RWPE2 (cell line): ENCODE measurements around the gene RHOT2.

Experiments
- ATAC-seq: fragments of 200-7000 bp; cut with Tn5 transposase; 3 replicates; pipeline ENCODE4 v1.9.1; 2021; ENCODE audit warnings: low read depth
- DNase-seq: peaks from one replicate; pipeline ENCODE4 v3.0.0-alpha.2; 2020; ENCODE audit warnings: low spot score
- H3K27ac ChIP-seq: fragments of 450-650 bp; 2 replicates; pipeline ENCODE4 v1.5.1; 2017; ENCODE audit warnings: mild to moderate bottlenecking; ENCODE audit not compliant: poor library complexity, severe bottlenecking
- H3K27me3 ChIP-seq: fragments of 250-450 bp; sonication (Bioruptor Pico); 2 replicates; pipeline ENCODE4 v1.5.1; 2021; ENCODE audit warnings: mild to moderate bottlenecking, moderate library complexity; ENCODE audit not compliant: insufficient read depth, poor library complexity, severe bottlenecking
- H3K36me3 ChIP-seq: fragments of 250-450 bp; sonication (Bioruptor Pico); 2 replicates; pipeline ENCODE4 v1.5.1; 2020; ENCODE audit warnings: low read depth, mild to moderate bottlenecking, moderate library complexity
- H3K4me1 ChIP-seq: fragments of 250-450 bp; sonication (Bioruptor Pico); 2 replicates; pipeline ENCODE4 v1.5.1; 2021; ENCODE audit warnings: mild to moderate bottlenecking, moderate library complexity; ENCODE audit not compliant: insufficient read depth, poor library complexity, severe bottlenecking
- H3K4me3 ChIP-seq: fragments of 250-450 bp; sonication (Bioruptor Pico); 2 replicates; pipeline ENCODE4 v1.5.1; 2021; ENCODE audit warnings: mild to moderate bottlenecking, moderate library complexity; ENCODE audit not compliant: severe bottlenecking
- H3K9me3 ChIP-seq: fragments of 250-450 bp; sonication (Bioruptor Pico); 2 replicates; pipeline ENCODE4 v1.5.1; 2021; ENCODE audit warnings: mild to moderate bottlenecking, moderate library complexity; ENCODE audit not compliant: severe bottlenecking
- CTCF ChIP-seq: fragments of 450-650 bp; IDR thresholded peaks from one replicate; pipeline ENCODE4 v1.5.1; 2017; ENCODE audit warnings: mild to moderate bottlenecking, moderate library complexity; ENCODE audit not compliant: poor library complexity, severe bottlenecking

RHOT2 gene

GRCh38 chr16:647173-647902, 20.6 kb upstream of the RHOT2 start:
- H3K36me3 ChIP-seq, result peaks cover 3% of the 10 kb centered on the region; the same call in 1 of the 2 replicates
- H3K4me3 ChIP-seq, result no peak overlapping the region
- no peak for TF ChIP-seq CTCF
- peak overlapping the region; percentile 79 for H3K27ac ChIP-seq
- ATAC-seq (no peak), DNase-seq (no peak)
- H3K9me3 ChIP-seq, result no peaks in the 10 kb centered on the region
- peaks cover 18% of the 10 kb centered on the region for H3K4me1 ChIP-seq
- H3K27me3 ChIP-seq, result no peaks in the 10 kb centered on the region

- peak overlapping the region; percentile 79 for H3K27ac ChIP-seq
- no peak for DNase-seq
- H3K9me3 ChIP-seq, result no peaks in the 10 kb centered on the region
- H3K4me3 ChIP-seq, result peak overlapping the region; percentile 70
- peaks cover 18% of the 10 kb centered on the region for H3K4me1 ChIP-seq
- no peaks in the 10 kb centered on the region for H3K27me3 ChIP-seq
- peak; percentile 77 for TF ChIP-seq CTCF
- H3K36me3 ChIP-seq, result peaks cover 7% of the 10 kb centered on the region; the same call in 1 of the 2 replicates
- ATAC-seq, result peak; percentile 6
Measured at GRCh38 chr16:648071-648780, 19.7 kb upstream of the RHOT2 start.

GRCh38 chr16:648781-649589, 18.9 kb upstream of the RHOT2 start, which contains the start of gene WDR90:
WDR90 (plus strand) TSS chr16:649365; CDS start chr16:649417, 52 bp downstream.
- Histone ChIP-seq H3K36me3 (peaks cover 7% of the 10 kb centered on the region; the same call in 1 of the 2 replicates), H3K4me3 (peak within 1 kb of the TSS; percentile 70), H3K4me1 (peaks cover 18% of the 10 kb centered on the region), H3K27me3 (no peaks in the 10 kb centered on the region), H3K9me3 (no peaks in the 10 kb centered on the region), H3K27ac (peak within 1 kb of the TSS; percentile 79)
- ATAC-seq (peak; percentile 69), DNase-seq (peak; percentile 92)
- no peak for TF ChIP-seq CTCF

- Histone ChIP-seq H3K9me3 (no peaks in the 10 kb centered on the region), H3K27ac (peak overlapping the region; percentile 79), H3K36me3 (peaks cover 9% of the 10 kb centered on the region; the same call in 1 of the 2 replicates), H3K4me1 (peaks cover 18% of the 10 kb centered on the region), H3K4me3 (peak overlapping the region; percentile 70), H3K27me3 (no peaks in the 10 kb centered on the region)
- DNase-seq, result no peak
- ATAC-seq, result no peak
- TF ChIP-seq CTCF, result no peak
Measured at GRCh38 chr16:649631-650030, 18.3 kb upstream of the RHOT2 start.
